ENCODE measurements around the gene FAN1. TPM values are rescaled to one million over a fixed set of nuclear protein-coding genes. Genes with fewer than 3 reads are reported as not detected.

FAN1 gene
- total and polyA plus RNA-seq, 9 of the 15 experiments (the other 6 are each of a cell fraction or from before 2014, with no cell fraction given): 1.5 to 16.8 (median 12.0) TPM

- Histone ChIP-seq H3K27ac (ENCODE audit: extremely low read depth, low read depth, low read length) (no peak overlapping the region), H3K4me1 (replicated peaks in 1 of 2; ENCODE audit: control insufficient read depth in 2 of 2, insufficient read depth in 2 of 2, low read length in 2 of 2) (no peaks in the 10 kb centered on the region), H3K4me3 (no peak overlapping the region), H3K9ac (ENCODE audit: insufficient read depth in 1 of 2, low read depth in 2 of 2, low read length in 2 of 2) (no peak overlapping the region), H3K27me3 (ENCODE audit: control insufficient read depth in 2 of 2, insufficient read depth in 2 of 2, low read length in 2 of 2) (no peaks in the 10 kb centered on the region; a peak in 1 of 5 replicates), H2AFZ (ENCODE audit: low read depth, low read length) (no peak overlapping the region), H3K79me2 (ENCODE audit: control insufficient read depth, insufficient read depth, low read length) (no peaks in the 10 kb centered on the region), H3K9me1 (ENCODE audit: control insufficient read depth, insufficient read depth, low read length) (no peaks in the 10 kb centered on the region), H3K4me2 (ENCODE audit: insufficient read depth, low read length) (no peak overlapping the region), H3K9me3 (replicated peaks; ENCODE audit: control insufficient read depth, insufficient read depth, low read depth, low read length) (no peaks in the 10 kb centered on the region), H4K20me1 (replicated peaks; ENCODE audit: control insufficient read depth, insufficient read depth, low read length) (no peaks in the 10 kb centered on the region), H3K36me3 (ENCODE audit: control insufficient read depth, insufficient read depth, low read length) (peaks cover 58% of the 10 kb centered on the region)
- ATAC-seq (no peak), FAIRE-seq (no peak), DNase-seq (ENCODE audit: extremely low read depth in 1 of 4, low spot score in 3 of 4) (no peak)
- TF ChIP-seq MAX (CRISPR knock-in tag; IDR thresholded peaks at IDR 0.05) (no peak), ATF3 (IDR thresholded peaks at IDR 0.05) (no peak), ATF3 (CRISPR knock-in tag; conservative IDR thresholded peaks at IDR 0.05) (no peak), PRMT5 (CRISPR knock-in tag; IDR thresholded peaks at IDR 0.05) (no peak), NR4A1 (CRISPR knock-in tag; IDR thresholded peaks at IDR 0.05) (no peak), NR4A1 (tag; IDR thresholded peaks at IDR 0.05) (no peak), CBFB (CRISPR knock-in tag; IDR thresholded peaks at IDR 0.05) (no peak), ZNF347 (CRISPR knock-in tag; IDR thresholded peaks at IDR 0.05; ENCODE audit: low read depth) (no peak), ZBTB7A (IDR thresholded peaks at IDR 0.05; ENCODE audit: borderline replicate concordance, control insufficient read depth, low read depth, low read length) (no peak), KLF10 (CRISPR knock-in tag; IDR thresholded peaks at IDR 0.05) (no peak), CTCF (IDR thresholded peaks at IDR 0.05 in 2 of 3, conservative IDR thresholded peaks at IDR 0.05 in 1 of 3; ENCODE audit: insufficient read depth in 2 of 3, low read depth in 1 of 3, low read length in 3 of 3) (no peak), RAD51 (IDR thresholded peaks at IDR 0.05; ENCODE audit: borderline replicate concordance, low read depth) (no peak), PHF20 (IDR thresholded peaks at IDR 0.05; ENCODE audit: partially characterized antibody) (no peak), TRIM28 (IDR thresholded peaks at IDR 0.05) (no peak), XRCC5 (IDR thresholded peaks at IDR 0.05; ENCODE audit: low read depth, low read length) (no peak), RBM15 (IDR thresholded peaks at IDR 0.05; ENCODE audit: insufficient read depth, low read length) (no peak), KLF6 (CRISPR knock-in tag; IDR thresholded peaks at IDR 0.05; ENCODE audit: borderline replicate concordance) (no peak)
- WGBS (ENCODE audit: insufficient coverage, low coverage, missing lambda C conversion rate): 77% methylated on average over 9 of the region's 9 CpGs
- no TSS peak for BruUV-seq (replicated peaks)
- intact Hi-C loops (cut with micrococcal nuclease) (no loop called here), in situ Hi-C loops (cut with MboI) (no loop called here)
- CTCF ChIA-PET (ENCODE audit: low intra/inter-chr PET ratio): no interaction called here
- POLR2A ChIA-PET: interaction anchor here (0.7 kb wide), 1 partner anchor 133 kb away, joined by 3 read pairs; no protein-coding TSS in a partner anchor
Measured at GRCh38 chr15:30913761-30914160, 10.0 kb downstream of the FAN1 start.
